Epidermal melanocyte (primary cell): ENCODE data around the gene TSPAN3.

Source experiments
- DNase-seq: peaks from one replicate; pipeline ENCODE4 v3.0.0; 2011; ENCODE audit warnings: low spot score; ENCODE audit not compliant: insufficient read length

The TSPAN3 gene

GRCh38 chr15:77009646-77010311 is 61.1 kb downstream of the TSPAN3 start:
- no peak for DNase-seq

- DNase-seq, result no peak
These were observed 61.7 kb downstream of the TSPAN3 start for GRCh38 chr15:77009176-77009575.

GRCh38 chr15:77004189-77004588 is 66.7 kb downstream of the TSPAN3 start:
- DNase-seq, result no peak

- no peak for DNase-seq
These were observed 67.7 kb downstream of the TSPAN3 start for GRCh38 chr15:77002954-77003912.

- no peak for DNase-seq
These were observed 68.5 kb downstream of the TSPAN3 start for GRCh38 chr15:77002436-77002835.

- DNase-seq, result no peak
These were observed 68.9 kb downstream of the TSPAN3 start for GRCh38 chr15:77001966-77002365.

GRCh38 chr15:77001351-77001750 is 69.6 kb downstream of the TSPAN3 start:
- no peak for DNase-seq

- no peak for DNase-seq
These were observed 70.9 kb downstream of the TSPAN3 start for GRCh38 chr15:76999996-77000395.

GRCh38 chr15:76998663-76999285 is 72.1 kb downstream of the TSPAN3 start:
- DNase-seq, result no peak

- no peak for DNase-seq
These were observed 74.1 kb downstream of the TSPAN3 start for GRCh38 chr15:76996526-76997401.

- no peak for DNase-seq
These were observed 74.8 kb downstream of the TSPAN3 start for GRCh38 chr15:76996076-76996525.

- DNase-seq, result no peak
These were observed 75.7 kb downstream of the TSPAN3 start, which contains the start of gene PSTPIP1 for GRCh38 chr15:76994971-76995945. Gene PSTPIP1 (plus strand): TSS chr15:76995126. CDS start chr15:76995574, 448 bp downstream.

GRCh38 chr15:76994496-76994895 is 76.4 kb downstream of the TSPAN3 start:
- DNase-seq, result no peak

- DNase-seq, result no peak
These were observed 76.9 kb downstream of the TSPAN3 start for GRCh38 chr15:76994001-76994400.

- no peak for DNase-seq
These were observed 77.7 kb downstream of the TSPAN3 start for GRCh38 chr15:76993114-76993725.

- no peak for DNase-seq
These were observed 78.9 kb downstream of the TSPAN3 start for GRCh38 chr15:76991741-76992645.
